ENCODE results near the gene PRDM16. TPM values are rescaled to one million over a fixed set of nuclear protein-coding genes. Genes with fewer than 3 reads are reported as not detected.

The PRDM16 gene
- total RNA-seq, 1 donor from 2014 or later, result 21.4 TPM

DNA sequence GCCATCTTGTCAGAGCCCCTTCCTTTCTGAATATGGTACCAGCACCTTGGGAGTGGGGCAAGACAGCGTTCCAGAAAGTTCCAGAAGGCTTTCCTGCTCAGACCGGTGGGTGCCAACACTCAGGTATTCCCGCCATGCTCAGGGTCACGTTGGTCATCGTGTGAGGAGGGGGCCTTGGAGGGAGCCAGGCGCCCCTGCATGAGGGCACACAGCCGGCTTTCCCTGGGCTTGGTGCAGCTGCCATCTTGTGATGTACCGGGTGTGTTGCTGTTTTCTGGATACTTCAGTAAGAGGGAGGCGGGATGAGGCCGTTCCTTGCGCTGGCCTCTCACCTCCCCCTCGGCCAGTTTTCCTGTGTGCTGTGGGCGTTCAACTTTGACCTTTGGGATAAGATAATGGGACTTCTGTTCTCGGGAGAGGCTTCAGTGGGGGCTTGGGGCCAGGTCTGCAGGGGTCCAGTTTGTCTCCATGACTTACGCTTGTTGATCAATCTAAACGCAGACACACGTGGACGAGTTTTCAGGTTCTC, 69.7 kb downstream of the PRDM16 start:
- Mint-ChIP-seq H3K27me3 (ENCODE audit: unreplicated experiment) (peaks cover 8% of the 10 kb centered on the region), H3K9me3 (ENCODE audit: unreplicated experiment) (no peaks in the 10 kb centered on the region), H3K4me1 (ENCODE audit: unreplicated experiment) (peaks cover 7% of the 10 kb centered on the region), H3K36me3 (ENCODE audit: low read depth, unreplicated experiment) (no peaks in the 10 kb centered on the region), H3K27ac (ENCODE audit: unreplicated experiment) (no peak overlapping the region), H3K4me3 (ENCODE audit: unreplicated experiment) (no peak overlapping the region)
- TF ChIP-seq, protein P1, sequence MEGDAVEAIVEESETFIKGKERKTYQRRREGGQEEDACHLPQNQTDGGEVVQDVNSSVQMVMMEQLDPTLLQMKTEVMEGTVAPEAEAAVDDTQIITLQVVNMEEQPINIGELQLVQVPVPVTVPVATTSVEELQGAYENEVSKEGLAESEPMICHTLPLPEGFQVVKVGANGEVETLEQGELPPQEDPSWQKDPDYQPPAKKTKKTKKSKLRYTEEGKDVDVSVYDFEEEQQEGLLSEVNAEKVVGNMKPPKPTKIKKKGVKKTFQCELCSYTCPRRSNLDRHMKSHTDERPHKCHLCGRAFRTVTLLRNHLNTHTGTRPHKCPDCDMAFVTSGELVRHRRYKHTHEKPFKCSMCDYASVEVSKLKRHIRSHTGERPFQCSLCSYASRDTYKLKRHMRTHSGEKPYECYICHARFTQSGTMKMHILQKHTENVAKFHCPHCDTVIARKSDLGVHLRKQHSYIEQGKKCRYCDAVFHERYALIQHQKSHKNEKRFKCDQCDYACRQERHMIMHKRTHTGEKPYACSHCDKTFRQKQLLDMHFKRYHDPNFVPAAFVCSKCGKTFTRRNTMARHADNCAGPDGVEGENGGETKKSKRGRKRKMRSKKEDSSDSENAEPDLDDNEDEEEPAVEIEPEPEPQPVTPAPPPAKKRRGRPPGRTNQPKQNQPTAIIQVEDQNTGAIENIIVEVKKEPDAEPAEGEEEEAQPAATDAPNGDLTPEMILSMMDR (IDR thresholded peaks at IDR 0.05; ENCODE audit: unreplicated experiment), result no peak
- no peak for DNase-seq (ENCODE audit: low spot score)

- no peaks in the 10 kb centered on the region for H3K36me3 Mint-ChIP-seq (ENCODE audit: low read depth, unreplicated experiment)
- no peak overlapping the region for H3K27ac Mint-ChIP-seq (ENCODE audit: unreplicated experiment)
- no peak for DNase-seq (ENCODE audit: low spot score)
- no peak overlapping the region for H3K4me3 Mint-ChIP-seq (ENCODE audit: unreplicated experiment)
- no peaks in the 10 kb centered on the region for H3K9me3 Mint-ChIP-seq (ENCODE audit: unreplicated experiment)
- peaks cover 3% of the 10 kb centered on the region for H3K4me1 Mint-ChIP-seq (ENCODE audit: unreplicated experiment)
- H3K27me3 Mint-ChIP-seq (ENCODE audit: unreplicated experiment), result peaks cover 8% of the 10 kb centered on the region
- TF ChIP-seq, protein P1 (IDR thresholded peaks at IDR 0.05; ENCODE audit: unreplicated experiment), result no peak
These were observed 70.4 kb downstream of the PRDM16 start for GRCh38 chr1:3139451-3139852.

DNA sequence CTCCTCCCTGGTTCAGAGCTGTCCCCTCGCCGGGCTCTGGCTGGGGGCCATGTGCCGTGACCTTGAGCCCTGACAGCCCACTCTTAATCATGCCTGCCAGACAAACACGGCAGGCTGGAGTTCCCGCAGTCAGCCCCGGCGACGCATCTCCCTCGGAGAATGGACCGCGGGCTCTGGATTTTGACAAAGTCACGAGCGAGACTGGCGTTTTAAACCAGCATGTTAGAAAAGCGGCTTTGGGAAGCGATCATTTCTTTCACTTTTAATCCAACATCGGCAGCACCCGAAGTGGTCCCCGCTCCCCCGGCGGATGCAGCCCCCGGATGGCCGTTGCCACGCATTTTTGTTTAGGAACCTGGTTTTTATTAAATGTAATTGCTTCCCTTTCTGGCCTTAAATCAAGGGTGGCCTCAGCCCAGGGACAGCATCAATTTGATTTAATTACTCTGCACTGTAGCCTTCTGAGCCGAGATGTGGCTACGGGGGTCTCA, 70.9 kb downstream of the PRDM16 start:
- TF ChIP-seq, protein P1 (IDR thresholded peaks at IDR 0.05; ENCODE audit: unreplicated experiment), result no peak
- H3K27me3 Mint-ChIP-seq (ENCODE audit: unreplicated experiment), result peaks cover 8% of the 10 kb centered on the region
- no peaks in the 10 kb centered on the region for H3K9me3 Mint-ChIP-seq (ENCODE audit: unreplicated experiment)
- H3K27ac Mint-ChIP-seq (ENCODE audit: unreplicated experiment), result no peak overlapping the region
- H3K4me1 Mint-ChIP-seq (ENCODE audit: unreplicated experiment), result peaks cover 3% of the 10 kb centered on the region
- H3K4me3 Mint-ChIP-seq (ENCODE audit: unreplicated experiment), result no peak overlapping the region
- DNase-seq (ENCODE audit: low spot score), result no peak
- H3K36me3 Mint-ChIP-seq (ENCODE audit: low read depth, unreplicated experiment), result no peaks in the 10 kb centered on the region

DNA sequence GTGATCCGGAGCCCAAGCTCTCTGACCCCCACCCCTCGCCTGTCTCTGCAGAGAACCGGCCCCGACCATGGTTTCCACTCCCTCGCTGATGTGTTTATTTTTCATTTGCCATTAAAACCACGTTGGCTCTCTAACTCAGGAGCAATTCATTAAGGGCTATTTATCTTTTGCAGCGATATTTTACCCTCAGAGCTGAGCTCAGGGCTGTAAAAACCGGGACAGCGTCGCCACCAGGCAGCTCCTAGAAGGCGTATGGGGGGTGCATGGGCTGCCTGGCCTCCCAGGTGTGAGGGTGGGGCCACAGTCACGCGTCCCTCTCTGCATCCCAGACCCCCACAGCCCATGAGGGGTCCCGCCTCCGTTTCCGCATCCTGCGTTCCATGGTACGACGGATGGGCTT, 71.4 kb downstream of the PRDM16 start:
- Mint-ChIP-seq H3K4me3 (ENCODE audit: unreplicated experiment) (no peak overlapping the region), H3K4me1 (ENCODE audit: unreplicated experiment) (peaks cover 3% of the 10 kb centered on the region), H3K9me3 (ENCODE audit: unreplicated experiment) (no peaks in the 10 kb centered on the region), H3K36me3 (ENCODE audit: low read depth, unreplicated experiment) (no peaks in the 10 kb centered on the region), H3K27me3 (ENCODE audit: unreplicated experiment) (peaks cover 8% of the 10 kb centered on the region), H3K27ac (ENCODE audit: unreplicated experiment) (no peak overlapping the region)
- no peak for DNase-seq (ENCODE audit: low spot score)
- TF ChIP-seq, protein P1 (IDR thresholded peaks at IDR 0.05; ENCODE audit: unreplicated experiment), result no peak

DNA sequence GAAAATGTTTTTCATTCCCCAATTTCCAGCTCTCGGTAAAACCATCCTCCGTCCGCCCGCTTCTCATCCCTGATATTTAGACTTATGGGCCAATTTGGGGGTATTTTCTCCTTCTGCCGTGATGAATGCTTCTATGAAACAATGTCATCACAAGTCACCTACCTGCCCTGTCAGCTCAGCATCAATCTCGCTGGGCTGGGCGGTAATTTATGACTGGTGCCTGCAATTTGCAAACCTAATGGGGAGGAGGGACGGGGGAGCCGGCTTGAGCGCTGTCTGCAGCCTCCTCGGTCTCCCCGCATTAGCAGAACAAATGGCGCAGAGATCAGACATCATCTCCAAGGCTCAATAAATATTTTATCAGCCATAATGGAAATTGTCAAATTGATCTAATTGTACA, 72.1 kb downstream of the PRDM16 start:
- H3K9me3 Mint-ChIP-seq (ENCODE audit: unreplicated experiment), result no peaks in the 10 kb centered on the region
- H3K27me3 Mint-ChIP-seq (ENCODE audit: unreplicated experiment), result peaks cover 8% of the 10 kb centered on the region
- TF ChIP-seq, protein P1 (IDR thresholded peaks at IDR 0.05; ENCODE audit: unreplicated experiment), result no peak
- DNase-seq (ENCODE audit: low spot score), result no peak
- H3K4me3 Mint-ChIP-seq (ENCODE audit: unreplicated experiment), result no peak overlapping the region
- no peaks in the 10 kb centered on the region for H3K36me3 Mint-ChIP-seq (ENCODE audit: low read depth, unreplicated experiment)
- no peak overlapping the region for H3K27ac Mint-ChIP-seq (ENCODE audit: unreplicated experiment)
- peaks cover 3% of the 10 kb centered on the region for H3K4me1 Mint-ChIP-seq (ENCODE audit: unreplicated experiment)
